HG03469 (cell line): ENCODE data around the gene HRAS.
A peak's percentile ranks its signal among the peaks of the same experiment; 100 is the strongest.

Experiments used
- ATAC-seq: cut with Tn5 transposase; IDR thresholded peaks from one replicate; pipeline ENCODE4 v1.9.1; 2021; ENCODE audit warnings: mild to moderate bottlenecking, moderate library complexity, moderate number of reproducible peaks; ENCODE audit not compliant: unreplicated experiment

HRAS gene

DNA sequence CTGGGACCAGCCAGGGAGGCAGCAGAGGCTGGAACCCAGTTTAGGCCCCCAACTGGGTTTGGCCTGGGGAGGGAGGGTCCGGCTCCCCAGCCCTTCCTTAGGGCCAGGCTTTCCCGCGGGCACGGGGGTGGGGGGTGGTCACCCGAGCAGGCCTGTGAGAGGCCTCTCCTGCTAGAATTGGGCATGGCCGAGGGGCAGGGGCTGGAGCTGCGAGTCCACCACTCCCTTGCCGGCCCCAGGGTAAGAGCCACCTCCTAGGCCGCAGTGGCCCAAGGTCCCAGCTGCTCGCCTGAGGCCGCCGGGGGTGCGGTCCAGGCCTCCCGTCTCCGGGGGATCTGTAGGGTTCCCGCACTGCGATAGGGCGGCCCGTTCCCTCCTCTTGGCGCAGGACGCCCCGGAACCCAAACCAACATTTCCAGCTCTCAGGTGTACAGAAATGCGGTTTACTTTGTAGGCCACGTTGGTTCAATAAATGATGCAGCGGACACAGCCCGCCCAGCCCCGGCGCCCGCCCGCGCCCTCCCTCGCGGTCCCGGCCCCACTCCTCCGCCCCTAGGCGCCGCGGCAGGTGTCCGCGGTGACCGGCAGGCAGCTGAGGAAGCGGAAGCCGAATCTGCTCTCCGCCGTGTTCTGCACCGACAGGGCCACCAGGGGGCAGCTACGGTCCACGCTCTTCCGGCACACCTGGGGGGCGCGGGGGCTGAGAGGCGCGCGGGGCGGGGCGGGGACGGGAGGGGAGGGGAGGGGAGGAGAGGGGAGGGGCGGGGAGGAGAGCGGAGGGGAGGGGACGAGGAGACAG is 19.3 kb upstream of the HRAS start:
- no peak for ATAC-seq

- no peak for ATAC-seq
These were observed 18.6 kb upstream of the HRAS start for GRCh38 chr11:553988-554340.

DNA sequence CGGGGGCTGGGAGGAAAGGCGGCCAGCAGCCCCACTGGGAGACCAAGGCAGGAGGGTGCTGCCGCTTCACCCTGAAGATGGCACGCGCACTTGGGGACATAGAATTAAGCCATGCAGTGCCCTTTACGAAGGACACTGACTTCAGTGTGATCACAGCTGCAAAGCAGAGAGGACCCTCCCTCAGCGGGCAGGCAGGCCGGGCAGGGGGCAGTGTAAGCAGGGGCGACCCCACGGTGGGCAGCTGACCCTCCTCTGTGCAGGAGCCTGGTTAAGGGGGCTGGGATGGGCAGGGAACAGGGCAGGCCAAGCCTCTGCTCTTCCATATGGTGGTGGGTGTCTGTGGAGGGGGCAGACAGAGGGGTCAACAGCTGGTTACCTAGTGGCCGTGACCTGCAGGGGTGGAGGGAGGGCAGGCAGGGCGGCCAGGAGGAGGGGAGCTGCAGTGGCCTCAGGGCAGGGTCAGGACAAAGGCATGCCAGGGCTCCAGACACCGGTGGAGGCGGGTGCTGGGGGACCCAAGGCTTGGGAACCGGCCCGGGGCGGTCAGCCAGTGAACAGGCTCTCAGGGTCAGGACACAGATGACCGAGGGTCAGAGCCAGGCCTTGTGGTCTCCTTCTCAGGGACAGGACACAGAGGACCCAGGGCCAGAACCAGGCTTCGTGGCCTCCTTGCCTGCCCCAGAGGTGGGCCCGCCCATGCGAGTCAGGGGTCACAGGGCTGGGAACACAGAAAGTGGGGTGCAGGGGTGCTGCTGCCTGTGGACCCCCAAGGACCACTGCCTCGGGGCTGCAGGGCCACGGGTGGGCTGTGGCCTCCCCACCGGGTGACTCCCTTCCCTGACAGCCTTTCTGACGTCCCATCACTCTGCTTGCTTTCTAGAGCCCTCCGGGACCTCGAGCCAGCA is 18.0 kb upstream of the HRAS start:
- no peak for ATAC-seq

GRCh38 chr11:551596-551995 is 16.2 kb upstream of the HRAS start:
- no peak for ATAC-seq

GRCh38 chr11:551131-551530 is 15.8 kb upstream of the HRAS start:
- no peak for ATAC-seq

DNA sequence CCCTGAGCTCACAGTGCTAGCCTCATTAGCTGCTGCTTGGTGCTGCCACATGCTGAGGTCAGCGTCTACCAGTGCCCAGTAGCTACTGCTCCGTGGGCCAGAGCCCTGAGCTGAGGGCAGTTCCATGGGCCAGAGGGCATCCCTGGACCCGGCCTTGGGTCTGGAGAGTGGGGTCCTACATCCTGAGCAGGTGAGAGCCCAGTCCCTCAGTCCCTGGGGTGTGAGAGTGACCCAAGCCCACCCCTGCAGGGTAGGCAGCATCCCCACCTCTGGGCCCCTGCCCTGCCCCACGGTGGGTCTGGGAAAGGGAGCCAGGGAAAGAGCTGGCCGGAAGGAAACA is 15.3 kb upstream of the HRAS start:
- ATAC-seq: no peak

DNA sequence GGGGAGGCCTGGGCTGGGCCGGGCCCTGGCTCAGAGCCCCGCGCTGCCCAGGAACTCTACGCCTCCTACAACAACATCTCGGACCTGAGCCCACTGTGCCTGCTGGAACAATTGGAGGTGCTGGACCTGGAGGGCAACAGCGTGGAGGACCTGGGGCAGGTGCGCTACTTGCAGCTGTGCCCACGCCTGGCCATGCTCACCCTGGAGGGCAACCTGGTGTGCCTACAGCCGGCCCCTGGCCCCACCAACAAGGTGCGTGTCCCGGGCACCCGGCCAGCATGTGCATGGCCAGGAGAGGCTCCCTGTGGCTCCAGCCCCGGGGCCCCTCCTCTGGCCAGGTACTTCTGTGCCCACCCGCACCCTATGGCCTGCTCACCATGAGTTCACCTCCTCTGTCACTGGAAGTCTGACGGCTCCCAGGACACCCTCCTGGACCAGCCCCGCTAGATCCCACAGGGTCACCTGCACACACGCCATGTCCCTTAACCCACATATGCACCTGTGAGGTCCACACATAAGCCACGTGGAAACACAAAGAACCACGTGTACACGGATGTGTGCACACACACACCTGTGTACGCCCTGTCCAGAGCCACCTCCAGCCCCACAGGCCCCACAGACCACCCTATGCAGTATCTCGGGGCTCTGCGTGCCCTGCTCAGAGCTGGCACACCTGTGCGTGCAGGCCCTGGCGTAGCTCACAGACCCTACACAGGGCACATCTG is 14.8 kb upstream of the HRAS start:
- no peak for ATAC-seq

DNA sequence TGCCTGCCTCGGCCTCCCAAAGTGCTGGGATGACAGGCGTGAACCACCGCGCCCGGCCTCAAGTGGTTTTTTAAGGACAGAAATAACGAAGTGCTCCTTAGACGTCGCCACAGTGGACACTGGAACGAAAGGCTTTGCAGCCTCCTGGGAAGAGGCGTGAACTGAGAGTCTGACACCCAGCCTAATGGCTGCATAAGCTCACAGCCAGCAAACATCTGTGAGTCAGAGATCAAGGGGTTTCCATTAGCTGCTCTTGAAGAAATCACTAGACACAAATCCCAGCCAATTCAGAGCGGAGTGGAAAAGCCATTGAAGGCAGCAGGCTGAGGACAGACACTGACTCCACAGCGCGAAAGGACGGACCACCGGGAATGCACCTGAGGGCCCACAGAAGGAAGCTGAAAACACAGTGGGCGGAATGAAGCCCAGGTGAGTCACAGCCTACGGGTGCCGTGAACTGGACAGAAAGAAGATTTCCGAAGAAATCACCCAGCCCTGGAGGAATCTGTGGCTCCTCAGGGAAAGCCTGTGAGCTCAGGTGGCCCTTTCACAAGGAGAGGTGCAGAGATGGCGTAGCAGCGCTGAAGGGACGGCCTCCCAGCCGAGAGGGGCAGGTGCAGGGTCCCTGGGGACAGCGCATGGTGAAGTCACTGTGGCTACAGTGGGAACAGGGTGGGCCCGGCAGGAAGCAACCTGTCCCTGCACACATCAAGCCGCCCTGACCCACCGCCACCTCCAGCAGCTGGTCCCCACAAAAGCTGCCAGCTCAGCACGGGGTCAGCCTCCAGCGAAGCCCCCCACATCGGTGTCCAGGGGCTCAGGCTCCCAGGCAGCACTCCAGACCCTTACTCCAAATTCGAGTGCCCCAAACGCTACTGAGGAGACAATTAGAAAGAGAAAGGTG is 13.6 kb upstream of the HRAS start:
- no peak for ATAC-seq

- no peak for ATAC-seq
These were observed 9.8 kb upstream of the HRAS start for GRCh38 chr11:545171-545570.

GRCh38 chr11:544817-545166 is 9.4 kb upstream of the HRAS start:
- no peak for ATAC-seq

DNA sequence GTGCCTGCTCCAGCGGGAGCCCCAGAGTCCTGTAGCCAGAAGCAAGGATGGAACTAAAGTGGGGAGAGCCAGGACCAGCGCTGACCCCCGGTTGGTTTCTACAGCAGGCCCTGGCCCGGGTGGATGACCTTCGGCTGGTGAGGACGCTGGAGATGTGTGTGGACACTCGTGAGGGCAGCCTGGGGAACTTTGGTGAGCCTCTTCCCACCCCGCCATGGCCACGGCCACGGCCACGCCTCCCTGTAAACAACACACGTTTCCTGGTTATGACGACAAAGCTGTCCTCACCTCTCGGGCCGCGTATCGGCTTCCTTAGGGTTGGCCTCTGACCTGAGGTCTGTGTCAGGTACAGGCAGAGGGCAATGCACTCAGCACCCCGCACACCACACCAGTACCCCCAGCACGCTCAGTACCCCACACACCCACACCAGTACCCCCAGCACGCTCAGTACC is 6.1 kb upstream of the HRAS start:
- no peak for ATAC-seq

DNA sequence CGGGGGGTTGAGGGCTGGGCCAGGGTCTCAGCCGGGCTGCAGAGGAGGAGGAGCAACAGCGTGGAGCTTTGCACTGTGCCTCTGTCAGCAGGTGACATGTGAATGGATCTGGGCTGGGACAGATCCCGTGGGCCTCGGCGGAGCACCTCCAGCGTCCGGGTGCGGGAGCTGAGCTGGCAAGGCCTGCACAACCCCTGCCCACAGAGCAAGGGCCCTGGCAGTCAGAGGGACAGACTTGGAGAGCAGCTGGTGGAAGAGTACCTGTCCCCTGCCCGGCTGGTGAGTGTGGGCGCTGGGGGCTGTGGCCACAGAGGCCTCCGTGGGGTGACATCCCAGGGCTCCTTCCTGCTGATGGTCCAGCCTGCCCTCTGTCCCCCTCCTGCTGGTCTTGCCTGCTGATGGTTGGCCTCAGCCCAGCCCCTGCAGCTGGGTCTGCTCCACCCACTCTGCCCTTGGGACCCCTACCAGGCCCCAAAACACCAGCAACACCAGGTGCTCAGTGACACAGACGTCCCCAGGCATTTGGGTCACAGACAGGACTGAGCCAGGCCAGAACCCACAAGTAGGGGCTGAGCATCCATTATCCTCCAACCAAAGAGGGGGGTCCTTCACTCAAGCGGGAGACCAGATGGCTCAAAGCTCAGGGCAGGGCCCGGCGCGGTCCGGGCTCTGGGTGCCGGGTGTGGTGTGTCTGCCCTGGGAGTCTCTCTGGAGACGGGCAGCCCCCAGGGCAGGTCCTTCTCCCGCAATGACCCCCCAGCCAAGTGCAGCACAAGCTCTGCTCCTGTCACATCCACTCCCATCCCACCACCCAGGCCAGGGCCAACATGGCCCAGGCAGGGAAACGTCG is 5.4 kb upstream of the HRAS start:
- ATAC-seq: no peak

GRCh38 chr11:539971-540481 is 4.7 kb upstream of the HRAS start:
- no peak for ATAC-seq

DNA sequence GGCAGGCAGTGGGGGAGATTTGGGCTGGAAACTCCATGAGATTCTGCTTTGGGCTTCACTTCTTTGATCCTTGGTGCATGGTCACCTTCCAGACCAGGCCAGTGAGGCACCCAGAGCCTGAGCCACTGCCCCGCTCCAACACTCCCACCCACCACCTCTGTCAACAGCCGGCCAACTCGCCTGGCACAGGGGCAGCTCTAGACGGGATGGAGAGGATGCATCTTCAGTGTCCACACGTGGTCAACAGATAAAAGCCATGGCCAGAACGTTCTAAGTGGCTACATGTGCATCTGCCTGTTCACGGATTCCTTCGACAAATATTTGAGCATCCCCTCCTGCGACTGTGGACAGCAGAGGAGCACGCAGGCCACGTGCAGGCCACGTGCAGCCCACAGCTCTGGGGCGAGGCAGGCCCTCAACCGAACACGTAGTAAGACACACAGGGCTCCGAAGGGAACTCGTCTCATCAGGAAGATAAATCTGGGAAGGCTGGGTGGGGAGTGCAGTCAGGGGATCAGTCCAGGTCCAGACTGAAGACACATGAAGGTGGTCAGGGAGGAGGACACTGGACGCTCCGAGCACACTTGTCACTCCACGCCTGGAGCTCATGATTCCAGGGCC is 3.2 kb upstream of the HRAS start:
- ATAC-seq: no peak

DNA sequence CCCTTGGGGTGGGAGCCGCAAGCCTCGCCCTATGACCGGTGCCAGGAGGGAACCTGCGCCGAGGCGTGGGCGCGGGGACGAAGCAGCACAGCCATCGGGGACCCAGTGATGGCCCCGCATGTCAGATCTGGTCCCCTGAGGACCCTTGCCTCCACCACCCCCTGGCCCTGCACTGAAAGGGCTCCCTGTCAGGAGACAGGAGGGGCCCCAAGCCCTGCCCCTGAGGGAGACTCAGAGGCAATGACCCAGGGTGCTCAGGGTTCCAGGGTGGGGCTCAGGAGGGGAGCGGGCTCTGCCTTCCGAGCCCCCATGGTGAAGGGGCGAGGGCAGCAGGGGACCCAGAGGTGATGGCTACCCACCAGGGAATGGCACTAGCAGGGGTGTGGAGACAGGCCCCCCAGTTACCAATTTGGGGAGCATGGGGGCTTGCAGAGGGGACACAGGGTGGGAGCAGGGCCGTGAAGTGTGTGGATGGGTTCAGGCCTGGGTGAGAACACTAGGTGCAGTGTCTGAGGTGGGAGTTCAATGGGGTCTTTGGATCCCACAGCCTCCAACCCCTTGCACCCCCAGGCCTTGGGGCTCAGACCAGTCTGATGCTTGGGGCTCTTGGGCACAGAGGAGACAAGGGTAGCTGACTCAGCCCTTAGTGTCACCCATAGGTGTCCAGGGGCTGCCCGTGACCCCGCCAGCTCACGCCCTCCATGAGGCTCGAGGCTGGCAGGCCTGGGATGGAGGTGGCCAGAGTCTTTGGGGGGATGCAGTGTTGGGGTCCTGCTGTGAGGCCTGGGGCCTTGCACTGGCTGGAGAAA is 2.5 kb upstream of the HRAS start:
- ATAC-seq: no peak

DNA sequence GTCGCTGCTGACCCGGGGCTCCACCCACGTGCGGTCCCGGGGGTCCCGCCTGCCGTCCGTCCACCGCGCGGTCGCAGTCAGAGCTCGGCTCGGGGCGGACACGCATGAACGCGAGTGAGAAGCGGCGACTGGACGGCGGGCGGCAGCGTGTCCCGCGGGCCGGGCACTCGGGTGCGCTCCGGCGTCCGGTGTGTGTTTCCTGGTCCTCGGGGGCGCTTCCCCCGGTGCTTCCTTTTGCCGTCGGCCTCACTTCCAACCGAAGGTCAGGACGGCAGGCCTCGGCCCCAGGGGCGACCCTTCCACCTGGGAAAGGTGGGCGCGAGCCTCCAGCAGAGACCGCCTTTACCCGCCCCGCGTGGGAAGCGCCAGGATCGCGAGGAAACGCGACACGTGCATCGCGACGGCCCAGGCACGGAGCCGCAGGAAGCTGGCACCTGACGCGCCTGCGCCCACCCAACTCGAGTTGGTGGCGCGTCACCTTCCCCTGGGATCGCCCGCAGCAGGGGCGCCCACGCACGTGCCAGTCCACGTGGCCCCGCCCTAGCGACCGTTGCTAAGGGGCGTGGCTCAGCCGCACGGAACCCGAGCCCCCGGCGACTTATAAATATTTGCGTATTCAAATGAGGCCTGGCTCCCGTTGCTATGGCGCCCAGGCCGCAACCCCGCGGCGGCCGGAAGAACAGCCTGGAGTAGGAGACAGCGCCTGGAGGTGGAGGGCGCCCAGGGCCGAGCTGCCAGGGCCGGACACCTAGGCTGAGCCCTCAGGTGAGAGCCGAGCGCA is 1.7 kb upstream of the HRAS start, which contains the start of gene LRRC56:
Gene LRRC56 (plus strand): TSS at position 687 of the 781 bp plus-strand sequence. CDS start 3,158 bp downstream, outside the sequence.
- ATAC-seq: peak; percentile 36

GRCh38 chr11:535210-535518 is 212 bp downstream of the HRAS start:
- ATAC-seq: no peak
